Measurements from ENCODE around the gene GOLGA5. TPM values are rescaled to one million over a fixed set of nuclear protein-coding genes. Genes with fewer than 3 reads are reported as not detected.
A peak's percentile ranks its signal among the peaks of the same experiment; 100 is the strongest.
"Not testable (repeated sequence)": the region's sequence is repeated elsewhere in the genome, so short reads cannot be mapped to it uniquely, and the experiment has no call there.

The GOLGA5 gene
- total RNA-seq, 8 experiments from 2014 or later = 28.1 to 67.3 (median 43.5) TPM

- Histone ChIP-seq H3K4me3 (no peak overlapping the region), H3K27ac (no peak overlapping the region), H3K4me1 (replicated peaks in 1 of 2) (peaks cover 11 to 27% of the 10 kb centered on the region in 2 donors)
- ATAC-seq (replicated peaks in 6 of 8) = no peak
- in situ Hi-C loops (cut with MboI; ENCODE audit: low pct_unique_long_range_greater_than_20kb in 2 of 9, low sequenced_read_pairs in 9 of 9, unreplicated experiment in 9 of 9) = no loop called here
Measured at GRCh38 chr14:92801917-92802316, 7.8 kb downstream of the GOLGA5 start.

GRCh38 chr14:92802678-92803077 lies 8.6 kb downstream of the GOLGA5 start:
- ATAC-seq (replicated peaks in 6 of 8) = no peak
- in situ Hi-C loops (cut with MboI; ENCODE audit: low pct_unique_long_range_greater_than_20kb in 2 of 9, low sequenced_read_pairs in 9 of 9, unreplicated experiment in 9 of 9) = no loop called here
- 78 to 100% (median 100%) methylated on average over 1 to 2 of the region's 2 CpGs; no CpG with 5 or more reads in 2 of the 10 experiments for WGBS, 10 experiments

DNA sequence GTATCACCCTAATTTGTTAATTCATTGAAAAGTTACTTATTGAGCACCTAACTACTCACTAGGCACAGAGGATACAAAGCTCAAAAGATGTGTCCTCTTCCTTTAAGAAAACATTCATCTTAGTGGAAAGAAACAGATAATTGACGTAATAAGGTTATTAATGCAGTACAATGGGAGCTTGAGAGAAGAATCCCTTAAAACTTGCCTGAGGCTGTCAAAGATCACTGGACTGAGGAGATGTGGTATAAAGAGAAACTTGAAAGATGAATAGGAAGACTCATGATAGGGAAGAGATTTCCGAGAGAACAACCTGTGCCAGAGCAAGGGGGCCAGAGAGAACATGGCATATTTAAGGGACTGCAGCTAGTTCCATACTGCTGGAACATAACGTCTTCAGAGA lies 19.1 kb downstream of the GOLGA5 start:
- WGBS, 10 experiments = 82 to 100% (median 100%) methylated on average over 1 to 3 of the region's 3 CpGs; no CpG with 5 or more reads in 1 of the 10 experiments
- Histone ChIP-seq H3K4me3 (no peak overlapping the region), H3K27ac (no peak overlapping the region), H3K4me1 (replicated peaks in 1 of 2) (no peaks in the 10 kb centered on the region)
- in situ Hi-C loops (cut with MboI; ENCODE audit: low pct_unique_long_range_greater_than_20kb in 2 of 9, low sequenced_read_pairs in 9 of 9, unreplicated experiment in 9 of 9) = no loop called here
- ATAC-seq (replicated peaks in 6 of 8) = no peak

More at GRCh38 chr14:92802678-92803077, 8.6 kb downstream of the GOLGA5 start:
- Histone ChIP-seq H3K4me1 (replicated peaks in 1 of 2) (peaks cover 11 to 27% of the 10 kb centered on the region in 2 donors), H3K27ac (no peak overlapping the region), H3K4me3 (no peak overlapping the region)

DNA sequence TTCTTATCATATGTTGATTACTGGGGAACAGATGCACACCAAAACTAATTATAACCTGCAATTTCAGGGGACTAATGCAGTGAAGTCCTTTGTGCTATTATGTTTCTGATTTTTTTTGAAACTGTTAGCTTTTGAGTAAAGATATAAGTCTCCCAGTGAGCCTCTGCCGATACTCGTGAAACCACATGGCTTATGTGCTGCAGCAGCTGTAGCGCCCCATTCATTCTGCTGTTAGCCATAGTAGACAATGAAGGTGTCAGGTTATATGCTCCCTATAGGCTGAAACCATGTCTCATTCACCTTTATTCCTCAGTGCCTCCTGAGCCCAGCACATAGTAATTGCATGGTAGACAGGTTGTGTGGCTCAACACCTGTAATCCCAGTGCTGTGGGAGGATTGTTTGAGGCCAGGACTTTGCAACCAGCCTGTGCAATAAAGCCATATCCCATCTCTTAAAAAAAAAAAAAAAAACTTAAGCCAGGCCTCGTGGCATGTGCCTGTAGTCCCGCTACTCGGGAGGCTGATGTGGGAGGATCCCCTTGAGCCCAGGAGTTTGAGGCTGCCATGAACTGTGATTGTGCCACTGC lies 25.0 kb downstream of the GOLGA5 start:
- ATAC-seq (replicated peaks in 6 of 8) = no peak
- no peak overlapping the region for H3K27ac ChIP-seq
- in situ Hi-C loops (cut with MboI; ENCODE audit: low pct_unique_long_range_greater_than_20kb in 2 of 9, low sequenced_read_pairs in 9 of 9, unreplicated experiment in 9 of 9) = no loop called here
- no peaks in the 10 kb centered on the region for H3K4me1 ChIP-seq (replicated peaks in 1 of 2)
- no peak overlapping the region for H3K4me3 ChIP-seq
- WGBS, 10 experiments = 87 to 100% (median 93%) methylated on average over 1 to 6 of the region's 6 CpGs; no CpG with 5 or more reads in 2 of the 10 experiments

DNA sequence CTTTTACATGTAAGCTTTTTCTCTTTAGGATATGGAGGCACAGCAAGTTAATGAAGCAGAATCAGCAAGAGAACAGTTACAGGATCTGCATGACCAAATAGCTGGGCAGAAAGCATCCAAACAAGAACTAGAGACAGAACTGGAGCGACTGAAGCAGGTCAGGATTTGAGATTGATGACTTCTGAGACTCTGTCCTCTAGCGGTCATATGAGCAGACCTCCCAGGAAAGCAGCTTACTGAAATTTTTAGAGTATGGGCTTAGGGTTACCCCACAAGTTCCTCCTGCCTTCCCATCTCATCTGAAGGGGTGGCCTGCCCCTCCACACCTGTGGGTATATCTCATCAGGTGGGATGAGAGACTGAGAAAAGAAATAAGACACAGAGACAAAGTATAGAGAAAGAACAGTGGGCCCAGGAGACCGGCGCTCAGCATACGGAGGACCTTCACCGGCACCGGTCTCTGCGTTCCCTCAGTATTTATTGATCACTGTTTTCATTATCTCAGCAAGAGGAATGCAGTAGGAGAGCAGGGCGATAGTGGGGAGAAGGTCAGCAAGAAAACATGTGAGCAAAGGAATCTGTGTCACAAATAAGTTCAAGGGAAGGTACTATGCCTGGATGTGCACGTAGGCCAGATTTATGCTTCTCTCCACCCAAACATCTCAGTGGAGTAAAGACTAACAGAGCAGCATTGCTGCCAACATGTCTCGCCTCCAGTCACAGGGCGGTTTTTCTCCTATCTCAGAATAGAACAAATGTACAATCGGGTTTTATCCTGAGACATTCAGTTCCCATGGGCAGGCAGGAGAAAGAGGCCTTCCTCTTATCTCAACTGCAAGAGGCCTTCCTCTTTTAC lies 25.8 kb downstream of the GOLGA5 start:
- ATAC-seq (replicated peaks in 6 of 8); H3K4me3 ChIP-seq; H3K27ac ChIP-seq; H3K4me1 ChIP-seq (replicated peaks in 1 of 2); in situ Hi-C loops (cut with MboI; ENCODE audit: low pct_unique_long_range_greater_than_20kb in 2 of 9, low sequenced_read_pairs in 9 of 9, unreplicated experiment in 9 of 9): not testable (repeated sequence)
- WGBS, 10 experiments = 40 to 100% (median 81%) methylated on average over 1 to 6 of the region's 13 CpGs

- ATAC-seq (replicated peaks in 6 of 8); H3K4me3 ChIP-seq; H3K27ac ChIP-seq; in situ Hi-C loops (cut with MboI; ENCODE audit: low pct_unique_long_range_greater_than_20kb in 2 of 9, low sequenced_read_pairs in 9 of 9, unreplicated experiment in 9 of 9); H3K4me1 ChIP-seq (replicated peaks in 1 of 2): not testable (repeated sequence)
- 100% methylated on average over 1 of the region's 7 CpGs; no CpG with 5 or more reads in 9 of the 10 experiments for WGBS, 10 experiments
Measured at GRCh38 chr14:92820536-92820840, 26.4 kb downstream of the GOLGA5 start.

DNA sequence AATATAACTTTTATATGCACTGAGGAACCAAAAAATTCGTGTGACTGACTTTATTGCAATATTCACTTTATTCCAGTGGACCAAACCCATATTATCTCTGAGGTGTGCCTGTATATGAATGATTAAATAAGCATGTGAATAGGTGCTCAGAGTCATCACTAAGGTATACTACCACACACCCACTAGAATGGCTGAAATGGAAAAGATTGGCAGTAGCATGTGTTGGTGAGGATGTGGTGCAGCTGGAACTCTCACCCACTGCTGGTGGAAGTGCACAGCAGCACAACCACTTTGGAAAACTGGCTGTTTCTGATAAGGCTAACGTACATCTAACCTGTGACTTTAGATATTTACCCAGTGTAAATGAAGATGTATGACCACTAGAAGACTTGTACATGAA lies 36.8 kb downstream of the GOLGA5 start:
- 0 to 100% (median 83%) methylated on average over 1 to 2 of the region's 2 CpGs; no CpG with 5 or more reads in 3 of the 10 experiments for WGBS, 10 experiments
- ATAC-seq (replicated peaks in 6 of 8) = peak in 1 of 8 experiments; percentile 56
- in situ Hi-C loops (cut with MboI; ENCODE audit: low pct_unique_long_range_greater_than_20kb in 2 of 9, low sequenced_read_pairs in 9 of 9, unreplicated experiment in 9 of 9) = no loop called here
- Histone ChIP-seq H3K4me3 (no peak overlapping the region), H3K4me1 (replicated peaks in 1 of 2) (no peaks in the 10 kb centered on the region), H3K27ac (no peak overlapping the region)

GRCh38 chr14:92832137-92832700 lies 38.1 kb downstream of the GOLGA5 start:
- no peak overlapping the region for H3K27ac ChIP-seq
- no peaks in the 10 kb centered on the region for H3K4me1 ChIP-seq (replicated peaks in 1 of 2)
- in situ Hi-C loops (cut with MboI; ENCODE audit: low pct_unique_long_range_greater_than_20kb in 2 of 9, low sequenced_read_pairs in 9 of 9, unreplicated experiment in 9 of 9) = no loop called here
- no peak for ATAC-seq (replicated peaks in 6 of 8)
- H3K4me3 ChIP-seq = no peak overlapping the region
- WGBS, 10 experiments = 50 to 100% (median 70%) methylated on average over 1 to 7 of the region's 7 CpGs

DNA sequence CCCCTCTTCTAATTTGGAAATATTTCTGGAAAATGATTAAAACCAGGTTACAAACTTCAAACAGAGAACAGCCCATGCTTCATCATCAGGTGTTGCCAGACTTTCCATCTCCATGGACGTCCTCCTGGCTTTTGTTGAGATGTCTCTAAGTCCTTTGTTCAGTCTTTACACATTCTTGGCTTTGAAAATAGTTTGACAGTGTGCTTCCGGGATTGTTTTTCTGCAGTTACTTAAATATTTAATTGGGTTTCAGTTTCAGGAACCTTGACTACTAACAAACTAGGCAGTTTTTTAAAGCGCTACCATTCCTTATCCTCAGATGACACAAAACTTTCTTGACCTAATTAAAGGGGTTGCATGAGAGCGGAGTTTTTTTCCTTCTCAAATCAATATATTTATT lies 47.8 kb downstream of the GOLGA5 start:
- no peaks in the 10 kb centered on the region for H3K4me1 ChIP-seq (replicated peaks in 1 of 2)
- H3K27ac ChIP-seq = no peak overlapping the region
- no peak overlapping the region for H3K4me3 ChIP-seq
- in situ Hi-C loops (cut with MboI; ENCODE audit: low pct_unique_long_range_greater_than_20kb in 2 of 9, low sequenced_read_pairs in 9 of 9, unreplicated experiment in 9 of 9) = no loop called here
- no peak for ATAC-seq (replicated peaks in 6 of 8)
- 78 to 100% (median 89%) methylated on average over 1 to 4 of the region's 4 CpGs for WGBS, 10 experiments

GRCh38 chr14:92844204-92844603 lies 50.1 kb downstream of the GOLGA5 start:
- no peak overlapping the region for H3K27ac ChIP-seq
- no peak for ATAC-seq (replicated peaks in 6 of 8)
- in situ Hi-C loops (cut with MboI; ENCODE audit: low pct_unique_long_range_greater_than_20kb in 2 of 9, low sequenced_read_pairs in 9 of 9, unreplicated experiment in 9 of 9) = no loop called here
- no peak overlapping the region for H3K4me3 ChIP-seq
- WGBS, 10 experiments = 71 to 100% (median 87%) methylated on average over 1 to 4 of the region's 4 CpGs; no CpG with 5 or more reads in 3 of the 10 experiments
- H3K4me1 ChIP-seq (replicated peaks in 1 of 2) = no peaks in the 10 kb centered on the region

- Histone ChIP-seq H3K4me1 (replicated peaks in 1 of 2) (no peaks in the 10 kb centered on the region), H3K27ac (no peak overlapping the region), H3K4me3 (no peak overlapping the region)
- WGBS, 10 experiments = 25 to 100% (median 75%) methylated on average over 1 to 2 of the region's 2 CpGs; no CpG with 5 or more reads in 1 of the 10 experiments
- peak in 5 of 8 experiments; percentile 32 to 89 (median 41) for ATAC-seq (replicated peaks in 6 of 8)
- in situ Hi-C loops (cut with MboI; ENCODE audit: low pct_unique_long_range_greater_than_20kb in 2 of 9, low sequenced_read_pairs in 9 of 9, unreplicated experiment in 9 of 9) = no loop called here
Measured at GRCh38 chr14:92846162-92846897, 52.2 kb downstream of the GOLGA5 start.

GRCh38 chr14:92847278-92847677 lies 53.2 kb downstream of the GOLGA5 start:
- WGBS, 10 experiments = 33 to 80% (median 60%) methylated on average over 1 to 4 of the region's 6 CpGs; no CpG with 5 or more reads in 3 of the 10 experiments
- H3K4me3 ChIP-seq = no peak overlapping the region
- no peaks in the 10 kb centered on the region for H3K4me1 ChIP-seq (replicated peaks in 1 of 2)
- in situ Hi-C loops (cut with MboI; ENCODE audit: low pct_unique_long_range_greater_than_20kb in 2 of 9, low sequenced_read_pairs in 9 of 9, unreplicated experiment in 9 of 9) = no loop called here
- no peak overlapping the region for H3K27ac ChIP-seq
- peak in 1 of 8 experiments; percentile 17 for ATAC-seq (replicated peaks in 6 of 8)

- Histone ChIP-seq H3K4me1 (replicated peaks in 1 of 2) (no peaks in the 10 kb centered on the region), H3K4me3 (no peak overlapping the region), H3K27ac (no peak overlapping the region)
- in situ Hi-C loops (cut with MboI; ENCODE audit: low pct_unique_long_range_greater_than_20kb in 2 of 9, low sequenced_read_pairs in 9 of 9, unreplicated experiment in 9 of 9) = no loop called here
- WGBS, 10 experiments = 0 to 100% (median 40%) methylated on average over 1 to 2 of the region's 2 CpGs; no CpG with 5 or more reads in 2 of the 10 experiments
- ATAC-seq (replicated peaks in 6 of 8) = no peak
Measured at GRCh38 chr14:92847749-92848148, 53.6 kb downstream of the GOLGA5 start.
